CD14-positive monocyte (primary cell): ENCODE measurements around the gene AGPAT2. TPM values are rescaled to one million over a fixed set of nuclear protein-coding genes. Genes with fewer than 3 reads are reported as not detected.

Experiments used
- DNase-seq, 3 donors: peaks; one replicate each; pipeline ENCODE4 v3.0.0-alpha.2; 2011 to 2022
- H2AFZ ChIP-seq: 2 replicates; pipeline ENCODE4 v1.6.0; 2012; ENCODE audit warnings: mild to moderate bottlenecking, low read depth, low read length, inconsistent platforms; ENCODE audit not compliant: insufficient read depth, poor library complexity, severe bottlenecking
- H3K27ac ChIP-seq, 2 donors: 1 replicate in 1 of 2; 2 replicates in 1 of 2; pipeline ENCODE4 v1.5.1; 2012 to 2013; ENCODE audit warnings: low read length in 2 of 2, control low read depth in 1 of 2, inconsistent platforms in 1 of 2, low read depth in 1 of 2, mild to moderate bottlenecking in 1 of 2
- H3K27me3 ChIP-seq, 2 donors: one replicate each; pipeline versions ENCODE4 v1.6.0 to v1.6.1; 2011 to 2013; ENCODE audit warnings: low read length in 2 of 2; ENCODE audit not compliant: control insufficient read depth in 2 of 2, insufficient read depth in 2 of 2
- H3K36me3 ChIP-seq, 2 donors: replicated peaks in 1 of 2; 1 replicate in 1 of 2; 2 replicates in 1 of 2; pipeline versions ENCODE4 v1.5.1 to v1.6.1; 2012 to 2013; ENCODE audit warnings: low read length in 2 of 2, control low read depth in 1 of 2, inconsistent platforms in 1 of 2, mild to moderate bottlenecking in 1 of 2; ENCODE audit not compliant: insufficient read depth in 2 of 2, control insufficient read depth in 1 of 2
- H3K4me1 ChIP-seq, 2 donors: 1 replicate in 1 of 2; 2 replicates in 1 of 2; pipeline versions ENCODE4 v1.5.1 to v1.6.1; 2012 to 2013; ENCODE audit warnings: low read length in 2 of 2, control low read depth in 1 of 2, inconsistent platforms in 1 of 2, mild to moderate bottlenecking in 1 of 2, moderate library complexity in 1 of 2; ENCODE audit not compliant: insufficient read depth in 2 of 2, control insufficient read depth in 1 of 2
- H3K4me2 ChIP-seq: replicated peaks from 2 replicates; pipeline ENCODE3; 2012; ENCODE audit warnings: low read length, moderate library complexity, mild to moderate bottlenecking; ENCODE audit not compliant: poor library complexity, severe bottlenecking; ENCODE audit errors: extremely low read depth
- H3K4me3 ChIP-seq, 3 experiments: fragments of 200-600 bp in 1 of 3; sonication (generic) in 1 of 3; replicated peaks in 1 of 3; 1 replicate in 2 of 3; 2 replicates in 1 of 3; pipeline ENCODE4 v1.5.1; 2011 to 2013; ENCODE audit warnings: low read length in 3 of 3, mild to moderate bottlenecking in 3 of 3, control low read depth in 2 of 3, low read depth in 2 of 3, inconsistent platforms in 1 of 3, moderate library complexity in 1 of 3
- H3K79me2 ChIP-seq: 2 replicates; pipeline ENCODE4 v1.6.0; 2012; ENCODE audit warnings: mild to moderate bottlenecking, control low read depth, inconsistent platforms, low read length, moderate library complexity; ENCODE audit not compliant: insufficient read depth
- H3K9ac ChIP-seq: 2 replicates; pipeline ENCODE4 v1.6.0; 2017; ENCODE audit warnings: low read length, mild to moderate bottlenecking; ENCODE audit not compliant: insufficient read depth, poor library complexity, severe bottlenecking
- H3K9me3 ChIP-seq, 2 donors: replicated peaks in 1 of 2; 1 replicate in 1 of 2; 2 replicates in 1 of 2; pipeline versions ENCODE4 v1.5.1 to v1.6.1; 2012 to 2013; ENCODE audit warnings: low read length in 2 of 2, control low read depth in 1 of 2; ENCODE audit not compliant: control insufficient read depth in 1 of 2, insufficient read depth in 1 of 2
- H4K20me1 ChIP-seq: 2 replicates; pipeline ENCODE4 v1.6.0; 2012; ENCODE audit warnings: mild to moderate bottlenecking, low read length, control low read depth, moderate library complexity; ENCODE audit not compliant: insufficient read depth
- H3K27ac Mint-ChIP-seq, 7 donors: one replicate each; pipeline ENCODE4 v1.8.0; 2020; ENCODE audit warnings: mild to moderate bottlenecking in 7 of 7, mixed read lengths in 7 of 7, moderate library complexity in 6 of 7, inconsistent platforms in 2 of 7
- H3K27me3 Mint-ChIP-seq, 3 donors: one replicate each; pipeline ENCODE4 v1.8.0; 2021 to 2022; ENCODE audit warnings: low read depth in 3 of 3, mild to moderate bottlenecking in 3 of 3, mixed read lengths in 3 of 3, moderate library complexity in 3 of 3, inconsistent platforms in 1 of 3
- H3K36me3 Mint-ChIP-seq, 2 donors: one replicate each; pipeline ENCODE4 v1.8.0; 2020; ENCODE audit warnings: mixed read lengths in 2 of 2, inconsistent platforms in 1 of 2, mild to moderate bottlenecking in 1 of 2
- H3K4me1 Mint-ChIP-seq: one replicate; pipeline ENCODE4 v1.8.0; 2020; ENCODE audit warnings: mild to moderate bottlenecking, mixed read lengths
- H3K4me3 Mint-ChIP-seq, 2 donors: one replicate each; pipeline ENCODE4 v1.8.0; 2020; ENCODE audit warnings: mild to moderate bottlenecking in 2 of 2, mixed read lengths in 2 of 2, moderate library complexity in 1 of 2
- H3K9me3 Mint-ChIP-seq, 7 donors: one replicate each; pipeline ENCODE4 v1.8.0; 2020 to 2022; ENCODE audit warnings: mixed read lengths in 7 of 7, mild to moderate bottlenecking in 6 of 7, moderate library complexity in 6 of 7, inconsistent platforms in 2 of 7
- WGBS: methylation state at CpG from one replicate; pipeline ENCODE4 v1.1.5; 2013; ENCODE audit warnings: missing lambda C conversion rate; ENCODE audit not compliant: insufficient coverage; 5-methylcytosine and 5-hydroxymethylcytosine counted together
- intact Hi-C, 2 donors: fragments of 100-400 bp; cut with micrococcal nuclease; formaldehyde crosslinking; loops; one replicate each; pipeline versions ENCODE4 v1.15.0 to v1.15.1; 2023
- polyA plus RNA-seq, 3 donors: library from polyadenylated mRNA; depleted of rRNA in 1 of 3; unstranded in 2 of 3; stranded (reverse) in 1 of 3; fragments of 300-500 nt in 2 of 3; fragments of >200 nt in 1 of 3; fragmentation: Illumina TruSeq in 2 of 3; gene quantifications; 1 replicate in 2 of 3; 2 replicates in 1 of 3; pipeline ENCODE4 v1.2.3, GENCODE V29; 2012 to 2021
- TF ChIP-seq, protein P1 (sequence below): fragments of 200-600 bp; IDR thresholded peaks from one replicate; pipeline ENCODE4 v1.8.0; 2022; ENCODE audit warnings: antibody characterized with exemption, mild to moderate bottlenecking

Gene AGPAT2
- polyA plus RNA-seq, 3 donors, result 80.1 to 139 (median 116) TPM

DNA sequence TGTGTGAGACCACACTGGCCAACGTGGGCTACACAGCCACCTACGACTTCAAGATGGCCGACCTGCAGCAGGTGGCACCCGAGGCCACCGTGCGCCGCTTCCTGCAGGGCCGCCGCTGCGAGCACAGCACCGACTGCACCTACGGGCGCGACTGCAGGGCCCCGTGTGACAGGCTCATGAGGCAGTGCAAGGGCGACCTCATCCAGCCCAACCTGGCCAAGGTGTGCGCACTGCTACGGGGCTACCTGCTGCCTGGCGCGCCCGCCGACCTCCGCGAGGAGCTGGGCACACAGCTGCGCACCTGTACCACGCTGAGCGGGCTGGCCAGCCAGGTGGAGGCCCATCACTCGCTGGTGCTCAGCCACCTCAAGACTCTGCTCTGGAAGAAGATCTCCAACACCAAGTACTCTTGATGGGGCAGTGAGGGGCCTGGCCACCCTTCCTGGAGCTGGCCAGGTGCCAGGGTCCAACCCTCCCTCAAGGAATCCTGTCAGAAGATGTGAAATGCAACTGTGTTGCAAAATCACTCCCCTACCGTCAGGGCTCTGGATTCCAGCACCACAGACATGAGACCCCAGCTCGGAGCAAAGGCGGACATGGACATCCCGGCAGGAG, 36.2 kb upstream of the AGPAT2 start:
- no peak for DNase-seq
- intact Hi-C loops, result loop anchor here in 1 of 2 donors (10.0 kb wide), 1 partner anchor 239 kb away; the partner anchor contains the start of gene SEC16A
- H3K4me3 ChIP-seq, result no peak overlapping the region
- no peak overlapping the region for H3K27ac ChIP-seq
- H3K9me3 Mint-ChIP-seq, result no peaks in the 10 kb centered on the region
- H3K4me1 ChIP-seq, result peaks cover 28 to 41% of the 10 kb centered on the region in 2 donors
- peaks cover 0 to 1% of the 10 kb centered on the region in 2 donors for H3K27me3 ChIP-seq
- no peaks in the 10 kb centered on the region for H3K9me3 ChIP-seq
- peaks cover 37% of the 10 kb centered on the region for H3K4me1 Mint-ChIP-seq
- TF ChIP-seq, protein P1, sequence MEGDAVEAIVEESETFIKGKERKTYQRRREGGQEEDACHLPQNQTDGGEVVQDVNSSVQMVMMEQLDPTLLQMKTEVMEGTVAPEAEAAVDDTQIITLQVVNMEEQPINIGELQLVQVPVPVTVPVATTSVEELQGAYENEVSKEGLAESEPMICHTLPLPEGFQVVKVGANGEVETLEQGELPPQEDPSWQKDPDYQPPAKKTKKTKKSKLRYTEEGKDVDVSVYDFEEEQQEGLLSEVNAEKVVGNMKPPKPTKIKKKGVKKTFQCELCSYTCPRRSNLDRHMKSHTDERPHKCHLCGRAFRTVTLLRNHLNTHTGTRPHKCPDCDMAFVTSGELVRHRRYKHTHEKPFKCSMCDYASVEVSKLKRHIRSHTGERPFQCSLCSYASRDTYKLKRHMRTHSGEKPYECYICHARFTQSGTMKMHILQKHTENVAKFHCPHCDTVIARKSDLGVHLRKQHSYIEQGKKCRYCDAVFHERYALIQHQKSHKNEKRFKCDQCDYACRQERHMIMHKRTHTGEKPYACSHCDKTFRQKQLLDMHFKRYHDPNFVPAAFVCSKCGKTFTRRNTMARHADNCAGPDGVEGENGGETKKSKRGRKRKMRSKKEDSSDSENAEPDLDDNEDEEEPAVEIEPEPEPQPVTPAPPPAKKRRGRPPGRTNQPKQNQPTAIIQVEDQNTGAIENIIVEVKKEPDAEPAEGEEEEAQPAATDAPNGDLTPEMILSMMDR, result no peak
- H4K20me1 ChIP-seq, result peaks cover 83% of the 10 kb centered on the region
- peaks cover 31 to 46% of the 10 kb centered on the region in 2 donors for H3K36me3 Mint-ChIP-seq
- no peak overlapping the region for H3K9ac ChIP-seq
- H3K79me2 ChIP-seq, result peaks cover 44% of the 10 kb centered on the region
- H3K4me3 Mint-ChIP-seq, result no peak overlapping the region
- H3K27ac Mint-ChIP-seq, result peak overlapping the region in 1 of 7 donors; percentile 4
- H3K36me3 ChIP-seq, result peaks cover 45 to 48% of the 10 kb centered on the region in 2 donors
- H3K4me2 ChIP-seq, result no peak overlapping the region
- H3K27me3 Mint-ChIP-seq, result peaks cover 0 to 9% (median 3%) of the 10 kb centered on the region in 3 donors
- 91% methylated on average over 31 of the region's 32 CpGs for WGBS
- no peak overlapping the region for H2AFZ ChIP-seq

DNA sequence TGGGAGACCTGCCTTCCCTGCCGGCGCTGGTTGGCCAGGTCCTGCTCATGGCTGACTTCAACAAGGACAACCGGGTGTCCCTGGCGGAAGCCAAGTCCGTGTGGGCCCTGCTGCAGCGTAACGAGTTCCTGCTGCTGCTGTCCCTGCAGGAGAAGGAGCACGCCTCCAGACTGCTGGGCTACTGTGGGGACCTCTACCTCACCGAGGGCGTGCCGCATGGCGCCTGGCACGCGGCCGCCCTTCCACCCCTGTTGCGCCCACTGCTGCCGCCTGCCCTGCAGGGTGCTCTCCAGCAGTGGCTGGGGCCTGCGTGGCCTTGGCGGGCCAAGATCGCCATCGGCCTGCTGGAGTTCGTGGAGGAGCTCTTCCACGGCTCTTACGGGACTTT, 35.7 kb upstream of the AGPAT2 start:
- H3K9ac ChIP-seq, result no peak overlapping the region
- no peak overlapping the region for H3K4me2 ChIP-seq
- DNase-seq, result no peak
- H3K4me1 ChIP-seq, result peaks cover 27 to 36% of the 10 kb centered on the region in 2 donors
- H3K27ac Mint-ChIP-seq, result peak overlapping the region in 1 of 7 donors; percentile 68
- H3K4me3 Mint-ChIP-seq, result no peak overlapping the region
- no peak overlapping the region for H3K4me3 ChIP-seq
- whole genome bisulfite sequencing, result 86% methylated on average over 21 of the region's 24 CpGs
- TF ChIP-seq, protein P1, result no peak
- H3K4me1 Mint-ChIP-seq, result peaks cover 38% of the 10 kb centered on the region
- intact Hi-C loops, result loop anchor here in 1 of 2 donors (10.0 kb wide), 1 partner anchor 238 kb away; the partner anchor contains the start of gene SEC16A
- no peaks in the 10 kb centered on the region for H3K9me3 Mint-ChIP-seq
- H2AFZ ChIP-seq, result no peak overlapping the region
- H3K36me3 Mint-ChIP-seq, result peaks cover 31 to 46% of the 10 kb centered on the region in 2 donors
- peaks cover 45 to 48% of the 10 kb centered on the region in 2 donors for H3K36me3 ChIP-seq
- peaks cover 0 to 4% of the 10 kb centered on the region in 2 donors for H3K27me3 ChIP-seq
- peaks cover 41% of the 10 kb centered on the region for H3K79me2 ChIP-seq
- H4K20me1 ChIP-seq, result peaks cover 83% of the 10 kb centered on the region
- no peak overlapping the region for H3K27ac ChIP-seq
- H3K27me3 Mint-ChIP-seq, result peaks cover 0 to 12% (median 3%) of the 10 kb centered on the region in 3 donors
- H3K9me3 ChIP-seq, result no peaks in the 10 kb centered on the region
